ENCODE data around the gene MRPS6.
A peak's percentile ranks its signal among the peaks of the same experiment; 100 is the strongest.

Gene MRPS6

GRCh38 chr21:34065027-34065426 is 8.4 kb upstream of the MRPS6 start:
- H3K4me3 ChIP-seq (ENCODE audit: insufficient read depth, low read depth, low read length) = no peak overlapping the region
- no peaks in the 10 kb centered on the region for H3K9me3 ChIP-seq (ENCODE audit: control insufficient read depth, low read length)
- no peaks in the 10 kb centered on the region for H3K36me3 ChIP-seq (ENCODE audit: control insufficient read depth, insufficient read depth, low read length)
- no peak overlapping the region for H3K27ac ChIP-seq (ENCODE audit: insufficient read depth, low read depth, low read length, poor library complexity, severe bottlenecking)
- 85 to 91% methylated on average over 3 of the region's 3 CpGs for WGBS, 2 experiments
- H3K4me1 ChIP-seq (ENCODE audit: control insufficient read depth, insufficient read depth, low read length) = peaks cover 3% of the 10 kb centered on the region
- no peaks in the 10 kb centered on the region for H3K27me3 ChIP-seq (ENCODE audit: control insufficient read depth, insufficient read depth, low read length, poor library complexity, severe bottlenecking)

DNA sequence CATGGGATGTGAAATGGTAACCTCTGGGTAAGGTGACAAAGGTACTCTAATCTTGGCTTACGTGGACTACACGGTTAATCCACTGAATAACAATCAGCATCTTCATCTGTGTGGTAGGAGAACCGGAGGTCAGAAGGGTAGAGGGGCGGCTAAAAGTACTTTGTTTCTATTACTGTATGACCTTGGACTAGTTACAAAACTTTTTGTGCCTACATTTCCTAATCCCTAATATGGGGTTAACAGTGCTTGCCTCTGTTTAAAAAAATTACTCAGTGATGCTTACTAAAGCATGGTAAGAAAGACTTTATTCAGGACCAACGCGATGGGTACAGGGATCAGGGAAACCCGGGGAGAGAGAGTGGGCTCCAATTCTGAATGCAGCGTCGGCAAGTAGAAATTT is 1.7 kb upstream of the MRPS6 start:
- H3K27me3 ChIP-seq (ENCODE audit: control insufficient read depth, insufficient read depth, low read length, poor library complexity, severe bottlenecking) = peaks cover 8% of the 10 kb centered on the region
- H3K4me3 ChIP-seq (ENCODE audit: insufficient read depth, low read depth, low read length) = no peak overlapping the region
- 95 to 96% methylated on average over 9 of the region's 9 CpGs for WGBS, 2 experiments
- H3K27ac ChIP-seq (ENCODE audit: insufficient read depth, low read depth, low read length, poor library complexity, severe bottlenecking) = no peak overlapping the region
- no peaks in the 10 kb centered on the region for H3K9me3 ChIP-seq (ENCODE audit: control insufficient read depth, low read length)
- no peaks in the 10 kb centered on the region for H3K36me3 ChIP-seq (ENCODE audit: control insufficient read depth, insufficient read depth, low read length)
- peaks cover 19% of the 10 kb centered on the region for H3K4me1 ChIP-seq (ENCODE audit: control insufficient read depth, insufficient read depth, low read length)

DNA sequence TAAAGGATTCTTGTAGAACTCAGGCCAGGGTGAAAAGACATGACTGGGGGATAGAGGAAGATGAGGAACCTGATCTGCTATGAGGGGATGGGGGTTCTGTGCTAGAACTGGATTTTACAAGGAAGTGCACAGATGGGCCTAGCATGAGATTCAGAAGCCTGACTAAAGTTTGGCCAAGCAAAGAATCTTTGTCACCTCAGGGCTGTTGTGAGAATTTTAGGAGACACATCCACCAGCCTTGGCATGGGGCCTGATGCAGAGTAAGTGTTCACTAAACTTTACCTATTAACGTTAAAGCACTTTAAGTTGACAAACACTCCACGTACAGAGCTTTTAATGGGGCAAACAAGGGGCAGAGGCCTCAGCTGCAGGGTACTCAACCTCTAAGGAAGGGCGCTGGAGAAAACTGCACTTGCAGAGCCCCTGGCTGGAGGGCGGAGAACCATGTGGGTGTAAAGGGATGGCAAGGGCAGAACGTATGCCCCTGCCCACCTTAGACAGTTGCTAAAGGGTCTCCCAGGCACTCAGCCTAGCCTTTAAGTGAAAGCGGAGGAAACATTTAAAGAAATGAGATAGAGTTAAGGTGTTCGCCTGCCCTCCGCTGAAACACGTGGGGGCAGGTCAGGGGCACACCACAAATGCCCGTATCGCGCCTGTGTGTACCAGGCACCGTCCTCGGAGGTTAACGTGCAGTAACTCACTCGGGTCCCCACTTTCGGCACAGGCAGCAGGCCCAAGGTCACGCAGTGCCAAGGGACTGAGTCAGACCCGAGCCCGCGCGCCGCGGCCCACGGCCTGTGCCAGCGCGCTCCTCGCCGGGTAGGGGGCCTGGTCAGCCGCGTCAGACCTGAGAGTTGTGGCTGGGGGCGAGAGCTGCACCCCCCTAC is 990 bp upstream of the MRPS6 start:
- H3K36me3 ChIP-seq (ENCODE audit: control insufficient read depth, insufficient read depth, low read length) = no peaks in the 10 kb centered on the region
- H3K4me1 ChIP-seq (ENCODE audit: control insufficient read depth, insufficient read depth, low read length) = peaks cover 22% of the 10 kb centered on the region
- H3K27ac ChIP-seq (ENCODE audit: insufficient read depth, low read depth, low read length, poor library complexity, severe bottlenecking) = no peak overlapping the region
- peak overlapping the region; percentile 36 for H3K4me3 ChIP-seq (ENCODE audit: insufficient read depth, low read depth, low read length)
- H3K9me3 ChIP-seq (ENCODE audit: control insufficient read depth, low read length) = no peaks in the 10 kb centered on the region
- H3K27me3 ChIP-seq (ENCODE audit: control insufficient read depth, insufficient read depth, low read length, poor library complexity, severe bottlenecking) = peaks cover 8% of the 10 kb centered on the region
- WGBS, 2 experiments = 55 to 58% methylated on average over 32 of the region's 32 CpGs

GRCh38 chr21:34073749-34074282 is 438 bp downstream of the MRPS6 start:
- peaks cover 22% of the 10 kb centered on the region for H3K4me1 ChIP-seq (ENCODE audit: control insufficient read depth, insufficient read depth, low read length)
- H3K27me3 ChIP-seq (ENCODE audit: control insufficient read depth, insufficient read depth, low read length, poor library complexity, severe bottlenecking) = peaks cover 8% of the 10 kb centered on the region
- peak overlapping the region; percentile 60 for H3K27ac ChIP-seq (ENCODE audit: insufficient read depth, low read depth, low read length, poor library complexity, severe bottlenecking)
- no peaks in the 10 kb centered on the region for H3K9me3 ChIP-seq (ENCODE audit: control insufficient read depth, low read length)
- H3K36me3 ChIP-seq (ENCODE audit: control insufficient read depth, insufficient read depth, low read length) = no peaks in the 10 kb centered on the region
- peak overlapping the region; percentile 57 for H3K4me3 ChIP-seq (ENCODE audit: insufficient read depth, low read depth, low read length)
- 0% methylated on average over 95 of the region's 95 CpGs for WGBS, 2 experiments

- H3K36me3 ChIP-seq (ENCODE audit: control insufficient read depth, insufficient read depth, low read length) = no peaks in the 10 kb centered on the region
- H3K9me3 ChIP-seq (ENCODE audit: control insufficient read depth, low read length) = no peaks in the 10 kb centered on the region
- no peak overlapping the region for H3K27ac ChIP-seq (ENCODE audit: insufficient read depth, low read depth, low read length, poor library complexity, severe bottlenecking)
- WGBS, 2 experiments = 3% methylated on average over 31 to 32 of the region's 32 CpGs
- peaks cover 8% of the 10 kb centered on the region for H3K27me3 ChIP-seq (ENCODE audit: control insufficient read depth, insufficient read depth, low read length, poor library complexity, severe bottlenecking)
- H3K4me3 ChIP-seq (ENCODE audit: insufficient read depth, low read depth, low read length) = peak overlapping the region; percentile 57
- H3K4me1 ChIP-seq (ENCODE audit: control insufficient read depth, insufficient read depth, low read length) = peaks cover 22% of the 10 kb centered on the region
Measured at GRCh38 chr21:34074283-34075090, 1.1 kb downstream of the MRPS6 start.

DNA sequence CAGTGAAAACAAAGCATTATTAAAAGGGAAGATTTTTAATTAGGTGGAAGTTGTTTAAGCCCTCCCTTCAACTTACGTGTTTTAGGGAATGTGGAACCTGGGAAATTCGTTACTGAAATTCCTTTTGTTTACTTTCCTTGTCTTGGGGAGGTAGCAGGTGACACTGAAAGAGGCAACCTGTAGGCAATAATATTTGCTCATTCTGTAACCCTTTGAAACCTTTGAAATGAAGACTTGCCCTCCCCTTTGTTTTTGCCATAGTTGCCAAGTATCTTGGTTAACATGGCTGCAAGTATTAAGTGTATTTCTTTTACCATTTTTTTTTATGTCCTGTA is 1.7 kb downstream of the MRPS6 start:
- H3K27ac ChIP-seq (ENCODE audit: insufficient read depth, low read depth, low read length, poor library complexity, severe bottlenecking) = no peak overlapping the region
- WGBS, 2 experiments = 35 to 49% methylated on average over 2 of the region's 2 CpGs

DNA sequence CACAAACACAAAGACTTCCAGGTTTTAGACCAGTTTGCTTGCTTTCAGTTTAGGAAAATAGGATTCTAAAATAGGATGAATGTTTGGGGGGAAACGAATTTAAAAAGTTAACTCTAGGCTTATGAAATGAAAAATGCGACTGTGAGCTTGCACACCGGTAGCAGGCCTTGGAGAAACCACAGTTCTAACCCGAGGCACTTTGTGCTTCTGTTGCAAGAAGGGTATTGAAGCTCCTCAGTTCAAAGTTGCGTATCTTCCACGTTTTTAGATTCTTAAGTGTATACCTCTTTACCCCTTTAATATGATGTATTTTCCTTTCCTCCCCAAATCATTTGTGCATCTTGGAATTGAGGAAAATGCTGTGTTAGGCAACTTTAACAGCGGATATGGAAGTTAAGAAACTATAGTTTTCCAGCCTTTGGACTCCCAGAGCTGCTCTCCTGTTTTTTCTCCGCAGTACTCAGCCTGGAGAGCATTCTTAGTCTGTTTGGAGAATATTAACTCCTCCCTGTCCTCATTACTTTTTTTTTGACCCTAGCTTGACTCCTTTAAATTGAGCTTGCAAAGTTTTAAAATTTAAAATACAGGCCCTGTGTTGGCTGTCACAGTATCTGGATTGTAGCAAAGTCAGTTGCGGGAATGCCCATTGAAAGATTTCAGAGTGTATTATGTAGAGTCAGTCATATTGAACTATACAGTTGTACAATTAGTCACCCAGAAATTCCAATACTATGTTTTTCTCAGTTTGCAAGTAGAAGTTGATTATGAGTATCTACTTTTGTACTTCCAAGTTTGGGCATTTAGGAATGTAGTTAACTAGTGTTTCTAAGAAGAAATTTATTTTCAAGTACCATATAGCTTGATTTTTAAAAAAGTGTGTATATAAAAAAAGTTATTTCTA is 2.6 kb downstream of the MRPS6 start:
- Histone ChIP-seq H3K4me3 (ENCODE audit: insufficient read depth, low read depth, low read length) (peak overlapping the region; percentile 57), H3K27ac (ENCODE audit: insufficient read depth, low read depth, low read length, poor library complexity, severe bottlenecking) (no peak overlapping the region)
- WGBS, 2 experiments = 83% methylated on average over 9 of the region's 9 CpGs

More for the DNA sequence above, 1.7 kb downstream of the MRPS6 start:
- peaks cover 22% of the 10 kb centered on the region for H3K4me1 ChIP-seq (ENCODE audit: control insufficient read depth, insufficient read depth, low read length)
- no peaks in the 10 kb centered on the region for H3K36me3 ChIP-seq (ENCODE audit: control insufficient read depth, insufficient read depth, low read length)
- H3K27me3 ChIP-seq (ENCODE audit: control insufficient read depth, insufficient read depth, low read length, poor library complexity, severe bottlenecking) = peaks cover 8% of the 10 kb centered on the region
- H3K4me3 ChIP-seq (ENCODE audit: insufficient read depth, low read depth, low read length) = peak overlapping the region; percentile 57
- no peaks in the 10 kb centered on the region for H3K9me3 ChIP-seq (ENCODE audit: control insufficient read depth, low read length)

DNA sequence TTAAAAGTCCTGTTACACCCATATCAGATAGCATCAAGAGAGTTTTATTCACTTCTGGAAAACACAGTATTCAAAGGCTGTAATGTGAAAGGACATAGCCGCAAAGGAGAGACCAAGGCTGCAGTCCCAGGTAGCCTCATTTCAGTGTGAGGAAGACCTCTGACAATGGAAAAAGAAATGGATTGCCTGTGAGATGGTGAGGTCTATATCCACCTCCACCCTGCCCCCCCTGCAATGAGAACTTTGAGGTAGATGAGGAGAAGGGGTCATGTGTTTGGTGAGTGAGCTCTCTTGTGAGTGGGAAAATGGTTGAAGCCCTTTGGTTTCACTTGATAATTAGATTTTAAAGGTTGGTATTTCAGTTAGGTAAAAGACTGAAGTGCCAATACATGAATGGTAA is 3.5 kb downstream of the MRPS6 start:
- Histone ChIP-seq H3K4me3 (ENCODE audit: insufficient read depth, low read depth, low read length) (no peak overlapping the region), H3K36me3 (ENCODE audit: control insufficient read depth, insufficient read depth, low read length) (no peaks in the 10 kb centered on the region), H3K9me3 (ENCODE audit: control insufficient read depth, low read length) (no peaks in the 10 kb centered on the region), H3K4me1 (ENCODE audit: control insufficient read depth, insufficient read depth, low read length) (peaks cover 27% of the 10 kb centered on the region), H3K27ac (ENCODE audit: insufficient read depth, low read depth, low read length, poor library complexity, severe bottlenecking) (no peak overlapping the region), H3K27me3 (ENCODE audit: control insufficient read depth, insufficient read depth, low read length, poor library complexity, severe bottlenecking) (peaks cover 4% of the 10 kb centered on the region)
- 73 to 86% methylated on average over 1 of the region's 1 CpG for WGBS, 2 experiments

More for the DNA sequence above, 2.6 kb downstream of the MRPS6 start:
- Histone ChIP-seq H3K27me3 (ENCODE audit: control insufficient read depth, insufficient read depth, low read length, poor library complexity, severe bottlenecking) (peaks cover 8% of the 10 kb centered on the region), H3K9me3 (ENCODE audit: control insufficient read depth, low read length) (no peaks in the 10 kb centered on the region), H3K36me3 (ENCODE audit: control insufficient read depth, insufficient read depth, low read length) (no peaks in the 10 kb centered on the region), H3K4me1 (ENCODE audit: control insufficient read depth, insufficient read depth, low read length) (peaks cover 27% of the 10 kb centered on the region)

- Histone ChIP-seq H3K9me3 (ENCODE audit: control insufficient read depth, low read length) (no peaks in the 10 kb centered on the region), H3K27me3 (ENCODE audit: control insufficient read depth, insufficient read depth, low read length, poor library complexity, severe bottlenecking) (no peaks in the 10 kb centered on the region), H3K4me3 (ENCODE audit: insufficient read depth, low read depth, low read length) (no peak overlapping the region), H3K4me1 (ENCODE audit: control insufficient read depth, insufficient read depth, low read length) (peaks cover 22% of the 10 kb centered on the region), H3K27ac (ENCODE audit: insufficient read depth, low read depth, low read length, poor library complexity, severe bottlenecking) (no peak overlapping the region), H3K36me3 (ENCODE audit: control insufficient read depth, insufficient read depth, low read length) (no peaks in the 10 kb centered on the region)
- WGBS, 2 experiments = 76 to 100% methylated on average over 1 of the region's 1 CpG
Measured at GRCh38 chr21:34077888-34078287, 4.5 kb downstream of the MRPS6 start.

All from ectodermal cell (in vitro differentiated cells).